T-helper 1 cell (primary cell): Measurements from ENCODE around the gene LRRC61.

Experiments
- DNase-seq, 5 donors: peaks; one replicate each; pipeline ENCODE4 v3.0.0-alpha.2; 2012 to 2020

Gene LRRC61

DNA sequence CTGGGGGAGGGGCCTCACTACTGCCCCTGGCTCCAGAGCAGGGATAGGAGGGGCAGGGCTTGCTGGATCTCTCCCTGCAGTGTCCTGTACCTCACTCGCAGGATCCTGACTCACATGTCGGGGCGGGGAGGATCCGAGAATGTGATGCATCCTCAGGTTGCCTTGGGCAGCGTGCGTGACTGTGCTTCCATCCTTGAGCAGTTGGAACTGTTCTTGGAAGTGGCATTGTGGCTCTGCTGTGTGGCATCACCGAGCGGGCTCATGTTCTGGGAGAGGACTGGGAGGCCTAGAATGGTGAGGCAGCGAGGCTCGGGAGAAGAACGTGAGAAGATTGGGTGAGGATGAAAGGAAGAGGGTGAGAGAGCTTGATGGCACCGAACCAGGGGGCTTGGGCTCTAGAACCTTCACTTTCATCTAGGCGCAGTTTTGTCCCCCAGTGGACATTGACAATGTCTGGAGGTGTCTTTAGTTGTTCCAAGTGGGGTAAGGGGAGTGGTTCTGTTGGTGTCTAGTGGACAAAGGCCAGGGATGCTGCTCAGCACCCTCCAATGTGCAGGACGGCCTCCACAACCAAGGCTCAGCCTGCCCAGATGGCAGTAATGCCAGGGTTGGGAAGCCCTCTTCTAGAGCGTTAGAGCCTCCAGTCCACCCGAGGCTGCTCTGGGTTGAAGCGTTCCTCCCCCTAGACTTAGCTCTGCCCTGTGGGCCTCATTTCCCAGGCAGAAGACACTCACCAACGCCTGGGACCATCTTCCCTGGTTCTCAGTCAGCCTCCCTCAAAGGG lies 9.9 kb downstream of the LRRC61 start:
- DNase-seq = no peak

DNA sequence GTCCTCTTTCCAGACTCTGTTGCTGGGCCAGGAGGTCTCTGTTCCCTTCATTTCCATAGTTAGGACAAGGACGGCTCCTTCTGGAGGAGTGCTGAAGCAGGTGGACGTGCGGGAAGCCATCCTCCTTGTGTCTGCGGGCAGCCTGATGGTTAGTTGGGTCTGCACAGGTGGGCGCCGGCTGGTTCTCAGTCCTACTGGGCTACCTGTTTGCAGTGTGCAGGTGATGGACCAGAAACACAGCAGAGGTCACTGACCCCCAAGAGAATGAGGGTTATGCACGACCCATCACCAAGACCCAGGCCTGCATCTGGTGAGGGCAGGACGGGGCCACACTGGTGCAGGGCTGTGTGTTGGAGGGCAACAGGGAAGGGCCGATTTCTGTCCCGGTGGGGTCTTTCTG lies 10.5 kb downstream of the LRRC61 start:
- no peak for DNase-seq

DNA sequence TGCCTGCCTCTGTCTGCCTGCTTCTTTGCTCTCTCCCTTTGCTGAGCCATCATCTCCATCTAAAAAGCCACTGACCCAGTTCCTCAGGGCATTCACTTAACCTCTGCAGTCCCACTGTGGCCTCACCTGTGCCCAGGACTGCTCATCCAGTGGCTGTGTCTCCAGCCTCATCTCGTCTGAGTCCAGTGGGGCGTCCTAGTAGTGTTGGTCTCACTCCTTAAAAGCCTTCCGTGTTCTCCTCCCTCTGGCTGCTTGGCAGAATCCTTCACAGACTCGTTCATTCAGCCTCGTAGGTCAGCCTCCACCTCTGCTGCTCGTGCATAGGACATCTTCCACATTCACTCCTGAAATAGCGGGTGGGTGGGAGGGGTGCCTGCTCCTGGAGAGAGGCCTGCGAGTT lies 11.0 kb downstream of the LRRC61 start:
- no peak for DNase-seq

DNA sequence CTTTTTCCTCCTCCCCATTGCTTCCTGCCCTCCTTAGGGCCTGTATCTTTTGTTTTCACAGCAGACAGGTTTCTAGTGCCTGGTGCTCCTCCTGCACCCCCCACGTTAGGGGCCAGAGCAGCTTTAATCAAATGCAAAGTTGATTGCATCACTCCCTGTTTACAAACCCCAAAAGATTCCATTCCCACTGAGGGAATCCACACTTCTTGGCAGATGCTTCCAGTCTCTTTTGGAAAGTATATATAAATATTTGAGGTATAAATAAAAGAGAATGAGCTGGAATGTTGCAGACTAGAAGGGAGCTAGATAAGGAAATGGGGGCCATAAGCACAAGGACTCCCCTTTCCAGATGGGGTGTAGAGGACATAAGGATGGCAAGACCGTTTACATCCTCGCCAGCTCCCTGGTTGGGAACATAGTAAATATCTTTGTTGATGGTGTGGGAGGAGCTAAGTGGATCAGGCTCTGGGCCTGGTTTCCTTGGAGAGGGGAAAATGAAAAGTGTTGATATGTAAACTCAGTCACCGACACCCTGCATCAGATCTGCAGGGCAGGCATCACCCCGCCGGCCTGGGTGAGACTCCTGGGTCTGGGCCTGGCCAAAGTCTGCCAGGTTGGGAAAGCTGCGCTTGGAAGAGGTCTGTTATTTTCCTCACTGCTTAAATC lies 12.1 kb downstream of the LRRC61 start:
- no peak for DNase-seq

DNA sequence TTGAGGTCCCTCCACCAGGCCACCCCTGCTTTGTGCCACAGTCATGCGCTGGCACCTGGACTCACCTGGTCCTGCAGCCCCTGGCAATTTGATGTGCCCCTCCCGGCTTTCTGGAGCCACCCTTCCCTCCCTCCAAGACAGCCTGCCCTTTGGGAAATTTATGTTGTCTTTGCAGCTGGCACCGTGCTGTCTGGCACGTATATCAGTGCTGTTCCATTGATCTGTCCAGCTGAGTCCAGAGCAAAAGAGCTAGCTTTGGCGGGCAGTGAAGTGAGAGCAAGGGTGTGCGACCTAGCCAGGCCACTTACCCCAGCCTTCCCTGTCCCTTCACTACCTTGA lies 12.6 kb downstream of the LRRC61 start:
- DNase-seq = no peak

DNA sequence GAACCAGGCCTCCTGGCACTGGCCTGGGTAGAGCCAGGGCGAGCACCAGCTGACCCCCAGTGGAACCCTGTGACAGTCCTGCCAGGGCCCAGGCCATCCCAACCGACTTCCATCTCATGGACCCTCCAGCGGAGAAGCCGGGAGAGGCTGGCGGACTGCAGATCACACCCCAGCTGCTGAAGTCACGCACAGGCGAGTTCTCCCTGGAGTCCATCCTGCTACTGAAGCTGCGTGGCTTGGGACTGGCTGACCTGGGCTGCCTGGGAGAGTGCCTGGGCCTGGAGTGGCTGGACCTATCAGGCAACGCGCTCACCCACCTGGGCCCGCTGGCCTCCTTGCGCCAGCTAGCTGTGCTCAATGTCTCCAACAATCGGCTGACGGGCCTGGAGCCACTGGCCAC lies 13.6 kb downstream of the LRRC61 start:
- no peak for DNase-seq

DNA sequence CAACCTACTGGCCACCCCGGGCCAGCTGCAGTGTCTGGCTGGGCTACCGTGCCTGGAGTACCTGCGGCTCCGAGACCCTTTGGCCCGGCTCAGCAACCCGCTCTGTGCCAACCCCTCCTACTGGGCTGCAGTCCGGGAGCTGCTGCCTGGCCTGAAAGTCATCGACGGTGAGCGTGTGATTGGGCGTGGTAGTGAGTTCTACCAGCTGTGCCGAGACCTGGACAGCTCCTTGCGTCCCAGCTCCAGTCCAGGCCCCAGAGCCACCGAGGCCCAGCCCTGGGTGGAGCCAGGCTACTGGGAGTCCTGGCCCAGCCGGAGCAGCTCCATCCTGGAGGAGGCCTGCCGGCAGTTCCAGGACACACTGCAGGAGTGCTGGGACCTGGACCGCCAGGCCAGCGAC lies 14.0 kb downstream of the LRRC61 start:
- DNase-seq = no peak

DNA sequence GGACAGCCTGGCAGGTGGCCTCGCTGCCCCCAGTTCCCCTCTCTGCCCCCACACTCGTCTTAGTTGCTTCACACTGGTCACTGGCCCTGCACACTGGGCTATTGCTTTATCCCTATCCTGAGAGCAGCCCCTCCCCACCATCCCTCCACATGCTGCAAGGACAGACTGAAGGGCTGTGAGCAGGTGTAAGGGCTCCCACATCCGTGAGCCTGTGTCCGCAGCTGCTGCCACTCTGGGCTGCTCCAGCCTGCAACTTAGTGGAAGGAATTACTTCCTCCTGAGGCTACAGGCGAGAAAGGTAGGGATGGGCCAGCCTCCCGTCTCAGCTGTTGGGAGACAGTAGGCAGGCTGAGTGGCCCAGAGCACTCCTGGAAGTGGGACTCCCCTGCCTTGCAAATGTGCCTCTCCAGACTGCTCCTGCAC lies 14.5 kb downstream of the LRRC61 start:
- no peak for DNase-seq

DNA sequence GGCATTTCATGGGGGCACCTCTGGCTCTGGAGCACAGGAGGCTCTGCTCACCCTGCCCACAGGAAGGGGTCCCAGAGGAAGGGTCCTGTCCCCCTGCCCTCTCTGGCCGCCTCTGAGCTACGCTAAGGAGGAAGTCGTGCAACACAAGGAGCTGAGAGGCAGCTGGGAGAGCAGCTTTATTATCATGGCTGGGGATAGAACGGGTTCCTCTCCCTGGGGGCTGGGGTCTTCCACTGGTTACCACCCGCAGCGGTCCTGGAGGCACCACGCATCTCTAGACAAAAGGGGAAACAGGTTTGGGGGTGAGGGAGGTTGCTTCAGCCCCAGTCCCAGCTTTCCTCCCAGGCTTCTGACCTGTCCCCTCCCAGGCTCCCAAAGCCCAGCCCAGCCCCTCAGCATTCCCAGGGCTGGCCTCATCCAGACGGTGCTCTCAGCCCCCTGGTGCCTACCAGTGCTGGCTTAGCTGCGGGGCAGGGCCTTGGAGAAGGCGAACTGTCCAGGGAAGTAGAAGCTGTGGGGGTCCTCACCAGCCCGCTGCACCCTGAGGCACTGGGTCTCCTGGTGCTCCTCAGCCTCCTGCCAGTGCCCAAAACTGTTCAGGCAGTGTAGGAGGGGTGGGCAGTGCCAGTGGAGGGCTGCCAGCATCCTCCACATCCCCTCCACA lies 15.1 kb downstream of the LRRC61 start:
- no peak for DNase-seq

DNA sequence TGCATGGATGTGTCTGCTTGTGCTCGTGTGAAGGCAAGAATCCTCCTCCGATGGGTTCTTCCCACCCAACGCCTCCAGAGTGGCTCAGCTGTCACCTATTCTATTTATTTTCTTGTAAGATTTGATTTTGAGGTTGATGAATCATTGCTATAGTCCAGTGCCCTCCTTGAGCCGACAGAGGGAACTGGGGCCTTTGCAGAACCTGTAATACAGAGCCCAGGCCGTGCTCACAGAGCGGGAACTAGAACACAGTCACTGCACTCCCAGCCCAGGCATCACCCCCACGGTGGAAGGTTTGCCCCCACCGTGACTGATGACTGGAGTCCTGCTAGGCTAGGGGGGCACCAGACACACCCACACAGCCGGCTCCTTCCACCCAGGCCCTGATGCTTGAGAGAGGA lies 16.3 kb downstream of the LRRC61 start:
- DNase-seq = no peak

DNA sequence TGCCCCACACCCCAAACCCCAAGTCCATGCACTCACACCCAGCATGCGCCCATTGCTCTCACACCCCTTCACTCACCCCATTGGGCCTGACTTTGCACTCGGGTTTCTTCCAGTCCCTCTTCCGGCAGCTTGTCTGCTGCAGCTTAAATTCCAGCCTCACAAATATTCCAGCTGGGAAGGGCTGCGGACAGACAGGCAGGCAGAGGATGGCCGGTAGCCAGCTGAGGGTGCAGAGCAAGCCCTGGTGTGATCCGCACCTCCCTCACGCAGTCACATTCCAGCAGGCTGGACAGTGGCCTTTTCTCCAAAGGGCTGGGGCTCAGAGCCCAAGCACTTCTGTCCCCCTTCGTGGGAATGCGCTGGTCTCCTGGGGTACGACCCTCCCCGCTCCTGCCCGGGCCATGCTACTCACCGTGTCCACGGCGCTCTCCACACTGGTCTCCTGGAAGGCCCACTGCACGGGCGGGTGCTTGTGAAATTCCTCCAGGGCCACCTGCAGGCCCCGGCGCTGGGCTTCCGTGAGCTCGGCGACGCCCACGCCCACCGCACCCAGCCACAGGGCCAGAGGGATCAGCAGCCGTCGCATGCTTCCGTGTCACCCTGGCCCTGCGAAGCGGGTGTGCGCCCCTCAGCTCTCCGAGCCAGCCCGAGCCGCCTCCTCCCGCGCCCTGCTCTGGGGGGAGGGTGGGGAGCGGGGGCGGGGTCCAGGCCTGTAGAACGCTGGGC lies 17.0 kb downstream of the LRRC61 start:
- no peak for DNase-seq

DNA sequence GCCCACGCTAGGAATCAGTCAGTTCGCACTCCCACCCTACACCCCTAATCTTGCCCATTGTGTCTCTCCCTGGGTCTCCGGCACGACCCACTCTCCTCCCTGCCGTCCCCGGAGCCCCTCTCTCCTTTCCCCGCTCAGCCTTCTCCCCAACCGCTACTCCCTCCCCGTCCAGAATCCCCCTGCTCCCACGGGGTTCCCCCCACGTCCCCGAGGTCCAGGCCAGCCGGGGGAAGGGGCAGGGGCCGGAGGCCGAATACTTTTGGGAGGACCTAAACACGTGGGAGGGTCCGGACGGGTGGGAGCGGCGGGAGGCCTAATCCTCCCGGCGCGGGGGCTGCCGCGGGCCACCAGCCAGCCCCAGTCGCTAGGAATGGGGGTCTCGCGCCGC lies 17.7 kb downstream of the LRRC61 start:
- DNase-seq = no peak

DNA sequence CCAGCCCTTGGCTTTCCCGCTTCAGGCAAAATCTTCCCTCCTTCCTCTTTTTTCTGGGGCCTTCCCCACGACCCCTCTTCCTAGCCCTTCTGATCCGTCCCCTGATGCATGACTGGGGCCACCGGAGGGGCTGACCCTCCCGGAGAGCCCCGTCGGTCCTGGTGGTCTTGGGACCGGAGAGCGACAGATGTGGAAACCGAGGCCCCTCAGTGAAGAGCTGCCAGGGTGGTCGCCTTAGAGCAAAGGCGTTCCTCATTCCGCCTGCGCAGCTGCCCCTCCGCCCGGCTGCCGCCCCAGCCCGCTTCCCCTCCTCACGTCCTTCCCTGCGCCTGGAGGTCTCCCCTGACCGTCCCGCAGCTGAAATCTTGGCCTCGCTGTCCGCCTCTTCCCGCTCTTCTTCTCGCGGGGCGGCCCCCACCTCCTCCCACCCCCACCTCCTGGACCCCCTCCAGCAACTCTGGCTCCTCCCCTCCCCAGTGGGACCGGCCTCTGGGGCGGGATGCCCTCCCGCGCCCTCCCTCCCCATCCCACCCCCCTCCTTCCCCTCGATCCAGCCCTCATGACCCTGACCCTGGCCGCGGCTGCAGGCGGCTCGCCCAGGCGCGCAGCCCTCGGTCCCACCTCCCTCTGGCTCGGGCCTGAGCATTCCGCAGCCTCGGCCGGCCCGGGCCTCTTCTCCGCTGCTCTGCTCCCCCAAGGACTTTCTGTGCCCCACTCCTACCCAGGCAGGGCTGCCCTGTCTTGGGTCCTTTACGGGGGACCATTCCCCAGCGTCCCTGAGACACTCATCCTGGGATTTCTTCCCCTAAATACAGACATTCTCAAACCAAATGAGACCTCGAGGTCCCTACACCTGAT lies 18.3 kb downstream of the LRRC61 start, which contains the start of gene RARRES2:
Gene RARRES2 (minus strand): TSS at position 367 of the 858 bp plus-strand sequence. CDS start 1,020 bp downstream, outside the sequence.
- DNase-seq = no peak

DNA sequence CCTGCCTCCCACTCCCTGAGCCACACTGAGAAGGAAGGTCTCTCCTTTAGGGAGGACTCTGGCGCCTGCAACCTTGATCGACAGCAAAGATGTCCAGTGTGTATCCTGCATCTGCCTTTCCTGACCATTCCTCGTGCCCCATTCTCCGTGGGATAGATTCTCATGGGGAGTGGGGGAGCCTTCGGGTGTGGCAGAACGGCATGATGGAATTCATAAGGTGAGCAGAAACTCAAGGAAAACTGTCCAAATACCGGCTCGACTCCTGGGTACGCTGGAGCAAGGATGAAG lies 18.9 kb downstream of the LRRC61 start:
- DNase-seq = no peak

DNA sequence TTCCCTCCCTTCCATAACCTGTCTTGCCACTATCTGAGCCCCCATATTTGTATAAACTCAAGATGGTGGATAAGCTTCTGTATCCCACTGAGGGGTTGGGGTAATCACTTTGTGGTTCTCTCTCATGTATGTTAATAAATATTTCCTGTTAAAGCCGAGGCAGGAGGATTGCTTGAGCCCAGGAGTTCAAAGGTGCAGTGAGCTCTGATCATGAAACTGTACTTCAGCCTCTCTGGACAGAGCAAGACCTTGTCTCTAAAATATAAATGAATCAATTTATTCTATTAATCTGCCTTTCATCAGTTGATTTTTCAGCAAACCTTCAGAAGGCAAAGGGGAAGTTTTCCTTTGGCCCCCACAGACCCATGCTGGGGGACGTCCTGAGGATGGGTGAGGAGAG lies 20.1 kb downstream of the LRRC61 start:
- DNase-seq = no peak

DNA sequence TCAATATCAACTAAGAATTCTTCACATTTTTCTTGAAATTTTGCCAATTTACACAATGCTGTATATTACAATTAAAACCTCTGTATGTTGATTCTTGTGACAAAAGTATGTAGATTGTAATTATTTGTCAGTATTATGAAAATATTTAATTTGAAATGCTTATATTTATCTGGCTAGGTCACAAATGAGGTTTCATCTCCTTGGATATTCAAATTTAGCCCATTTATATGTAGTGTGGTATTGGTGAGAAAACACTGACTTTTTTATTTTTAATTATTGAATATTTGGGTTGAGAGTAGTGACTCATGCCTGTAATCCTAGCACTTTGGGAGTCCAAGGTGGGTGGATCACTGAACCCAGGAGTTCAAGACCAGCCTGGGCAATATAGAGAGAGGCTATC lies 21.1 kb downstream of the LRRC61 start:
- no peak for DNase-seq

DNA sequence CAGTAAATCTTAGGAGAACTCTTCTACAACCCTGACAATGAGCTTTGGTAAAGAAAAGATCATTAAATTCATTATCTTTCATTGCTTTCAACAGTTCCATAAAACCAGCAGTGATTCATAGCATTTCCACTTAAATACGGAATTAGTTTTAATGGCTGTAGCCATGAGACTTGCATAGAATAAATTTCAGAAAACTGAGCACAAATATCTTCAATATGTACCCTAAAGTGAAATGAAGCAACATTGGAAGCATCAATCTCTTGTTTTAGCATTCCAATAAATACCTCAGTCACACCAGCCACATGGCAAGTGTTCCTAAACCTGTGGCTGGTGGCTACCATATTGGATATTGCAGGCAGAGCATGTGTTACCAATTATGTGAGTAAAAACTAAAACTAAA lies 21.9 kb downstream of the LRRC61 start:
- no peak for DNase-seq

DNA sequence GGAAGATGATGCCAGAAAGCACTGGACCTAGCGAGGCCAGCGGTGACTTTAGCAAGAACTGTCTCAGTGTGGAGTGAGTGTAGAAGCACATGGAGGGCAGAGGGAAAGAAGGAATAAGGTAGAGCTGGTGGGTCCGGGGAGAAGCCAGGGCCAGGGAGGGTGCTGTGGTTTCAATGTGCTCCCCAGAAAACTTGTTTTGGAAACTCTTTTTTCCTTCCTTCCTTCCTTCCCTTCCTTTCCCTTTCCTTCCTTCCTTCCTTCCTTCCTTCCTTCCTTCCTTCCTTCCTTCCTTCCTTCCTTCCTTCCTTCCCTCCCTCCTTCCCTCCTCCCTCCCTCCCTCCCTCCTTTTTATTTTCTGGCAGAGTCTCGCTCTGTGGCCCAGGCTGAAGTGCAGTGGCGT lies 23.8 kb downstream of the LRRC61 start:
- no peak for DNase-seq

DNA sequence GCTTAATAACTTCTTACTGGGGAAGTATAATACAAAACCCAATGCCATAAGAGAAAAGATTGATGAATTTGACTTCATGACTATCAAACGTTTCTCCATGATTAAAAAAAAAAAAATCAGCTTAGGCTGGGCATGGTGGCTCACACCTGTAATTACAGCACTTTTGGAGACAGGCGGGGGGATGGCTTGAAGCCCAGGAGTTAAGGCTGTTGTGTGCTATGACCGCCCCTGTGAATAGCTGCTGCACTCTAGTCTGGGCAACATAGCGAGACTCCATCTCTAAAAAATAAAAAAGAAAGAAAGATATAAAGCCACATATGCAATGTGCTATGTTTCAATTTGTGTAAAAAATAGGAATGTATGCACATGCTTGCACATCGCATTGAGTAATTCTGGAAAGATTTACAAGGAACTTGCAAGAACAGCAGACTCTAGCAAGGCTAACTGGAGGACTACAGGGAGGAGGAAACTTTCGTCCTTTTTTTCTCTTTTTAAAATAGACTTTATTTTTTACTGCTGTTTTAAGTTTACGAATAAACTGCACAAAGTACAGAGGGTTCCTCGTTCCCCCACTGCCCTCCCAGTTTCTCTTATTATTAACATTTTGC lies 28.5 kb downstream of the LRRC61 start:
- no peak for DNase-seq

DNA sequence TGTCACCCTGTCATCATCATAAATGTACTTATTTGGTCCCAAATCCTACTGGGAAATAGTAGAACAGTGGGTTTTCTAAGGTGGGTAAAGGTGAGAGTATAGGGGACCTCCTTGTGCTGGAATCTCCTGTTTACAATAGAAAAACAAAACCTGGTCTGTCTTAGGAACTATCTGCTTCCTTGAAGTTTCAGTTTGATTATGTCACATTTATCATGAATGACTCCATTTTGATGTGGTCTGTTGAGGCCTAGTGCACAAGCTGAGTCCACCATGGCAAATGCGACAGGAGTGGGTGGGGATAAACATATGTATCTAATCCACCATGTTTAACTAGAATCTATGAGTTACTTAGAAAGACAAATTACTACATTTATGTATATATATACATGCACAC lies 32.5 kb downstream of the LRRC61 start:
- DNase-seq = no peak

DNA sequence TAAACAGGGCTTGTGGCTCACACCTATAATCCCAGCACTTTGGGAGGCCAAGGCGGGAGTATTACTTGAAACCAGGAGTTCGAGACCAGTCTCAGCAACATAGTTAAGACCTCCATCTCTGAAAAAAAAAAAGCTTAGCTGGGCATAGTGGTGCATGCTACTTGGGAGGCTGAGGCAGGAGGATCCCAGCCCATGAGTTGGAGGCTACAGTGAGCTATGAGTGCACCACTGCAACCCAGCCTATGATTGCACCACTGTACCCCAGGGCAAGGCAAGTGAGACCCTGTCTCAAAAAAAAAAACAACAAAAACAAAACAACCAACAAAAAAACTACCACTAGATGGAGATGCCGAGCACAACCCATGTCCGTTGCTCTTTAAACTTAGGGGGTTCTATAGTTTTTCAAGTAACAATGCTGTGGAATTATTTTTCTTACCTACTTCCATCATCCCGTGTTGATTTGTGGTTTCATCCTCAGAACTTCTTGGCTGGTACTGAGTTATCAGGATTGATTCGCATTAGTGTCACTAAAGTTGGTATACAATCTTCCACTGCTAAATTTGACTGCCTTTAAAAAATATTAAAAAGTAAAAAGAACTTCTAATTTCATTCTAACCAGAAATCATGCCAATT lies 33.2 kb downstream of the LRRC61 start:
- peak in 1 of 5 donors; percentile 53 for DNase-seq

DNA sequence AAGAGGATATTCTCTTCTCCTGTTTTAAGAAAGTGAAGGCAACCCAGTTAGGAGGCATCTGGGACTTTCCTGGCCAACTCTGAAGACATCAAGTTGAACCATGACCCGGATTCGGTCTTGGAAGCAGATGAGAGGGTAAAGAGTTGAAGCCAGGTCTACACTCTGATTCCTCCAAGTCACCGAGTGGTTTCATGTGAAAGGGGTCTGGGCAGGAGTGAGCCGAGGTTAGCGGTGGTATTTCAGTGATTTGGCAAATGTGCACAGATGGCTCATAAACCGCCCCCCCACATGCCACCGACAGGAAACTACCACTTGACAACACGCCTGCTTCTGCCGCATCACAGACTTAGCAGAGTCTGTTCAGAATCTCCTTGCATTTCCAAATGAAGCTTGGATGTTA lies 34.1 kb downstream of the LRRC61 start:
- DNase-seq = peak in 4 of 5 donors; percentile 40 to 65 (median 54)
